ENCODE measurements around the gene PSMD6.

- TF ChIP-seq ZBTB12 (CRISPR knock-in tag; IDR thresholded peaks at IDR 0.05) (no peak), ZZZ3 (IDR thresholded peaks at IDR 0.05) (no peak)
Observed at GRCh38 chr3:64070704-64071103, 47.4 kb upstream of the PSMD6 start.

All from K562 (cell line).